Measurements from ENCODE around the gene MYL6B.

The MYL6B gene

DNA sequence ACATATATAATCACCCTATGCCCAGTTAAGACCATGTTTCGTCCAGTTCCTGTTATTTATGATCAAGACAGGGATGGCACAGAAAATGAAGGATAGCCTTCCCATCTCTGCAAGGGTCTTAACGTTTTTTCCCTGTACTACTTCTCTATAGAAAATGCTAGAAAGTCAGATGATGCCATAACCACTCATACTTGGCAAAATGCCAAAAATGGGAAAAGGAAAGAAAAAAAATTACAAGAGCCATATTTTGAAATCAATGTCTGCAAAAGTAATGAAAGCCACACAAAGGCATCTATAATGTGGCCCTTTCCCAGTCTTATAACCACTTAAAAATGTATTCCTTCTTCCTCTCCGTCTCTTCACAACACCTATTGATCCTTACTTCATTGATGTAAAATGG lies 1.8 kb upstream of the MYL6B start:
- no peaks in the 10 kb centered on the region for H4K20me1 ChIP-seq (ENCODE audit: control insufficient read depth, insufficient read depth, low read depth, low read length)
- H3K4me3 ChIP-seq (ENCODE audit: low read length), result no peak overlapping the region
- H3K27me3 ChIP-seq (ENCODE audit: control insufficient read depth, low read length), result no peaks in the 10 kb centered on the region
- H3K36me3 ChIP-seq (ENCODE audit: control insufficient read depth, low read length), result peaks cover 22% of the 10 kb centered on the region
- H3K9me3 ChIP-seq (ENCODE audit: control insufficient read depth, insufficient read depth, low read length), result no peaks in the 10 kb centered on the region
- peaks cover 21% of the 10 kb centered on the region for H3K79me2 ChIP-seq (ENCODE audit: control insufficient read depth, low read length)
- no peak overlapping the region for H3K27ac ChIP-seq (ENCODE audit: low read depth, low read length)
- H3K4me2 ChIP-seq (ENCODE audit: low read length), result no peak overlapping the region
- peaks cover 24% of the 10 kb centered on the region for H3K4me1 ChIP-seq (ENCODE audit: control insufficient read depth, low read length)
- peaks cover 15% of the 10 kb centered on the region for H3F3A ChIP-seq (ENCODE audit: control insufficient read depth, insufficient read depth)
- no peak for TF ChIP-seq EZH2phosphoT487 (IDR thresholded peaks at IDR 0.05; ENCODE audit: borderline replicate concordance, low read length)
- TF ChIP-seq, protein P1, sequence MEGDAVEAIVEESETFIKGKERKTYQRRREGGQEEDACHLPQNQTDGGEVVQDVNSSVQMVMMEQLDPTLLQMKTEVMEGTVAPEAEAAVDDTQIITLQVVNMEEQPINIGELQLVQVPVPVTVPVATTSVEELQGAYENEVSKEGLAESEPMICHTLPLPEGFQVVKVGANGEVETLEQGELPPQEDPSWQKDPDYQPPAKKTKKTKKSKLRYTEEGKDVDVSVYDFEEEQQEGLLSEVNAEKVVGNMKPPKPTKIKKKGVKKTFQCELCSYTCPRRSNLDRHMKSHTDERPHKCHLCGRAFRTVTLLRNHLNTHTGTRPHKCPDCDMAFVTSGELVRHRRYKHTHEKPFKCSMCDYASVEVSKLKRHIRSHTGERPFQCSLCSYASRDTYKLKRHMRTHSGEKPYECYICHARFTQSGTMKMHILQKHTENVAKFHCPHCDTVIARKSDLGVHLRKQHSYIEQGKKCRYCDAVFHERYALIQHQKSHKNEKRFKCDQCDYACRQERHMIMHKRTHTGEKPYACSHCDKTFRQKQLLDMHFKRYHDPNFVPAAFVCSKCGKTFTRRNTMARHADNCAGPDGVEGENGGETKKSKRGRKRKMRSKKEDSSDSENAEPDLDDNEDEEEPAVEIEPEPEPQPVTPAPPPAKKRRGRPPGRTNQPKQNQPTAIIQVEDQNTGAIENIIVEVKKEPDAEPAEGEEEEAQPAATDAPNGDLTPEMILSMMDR (IDR thresholded peaks at IDR 0.05; ENCODE audit: low read depth, low read length, poor library complexity, severe bottlenecking), result no peak
- H3K9me2 ChIP-seq (replicated peaks; ENCODE audit: control insufficient read depth, low read length), result no peaks in the 10 kb centered on the region

DNA sequence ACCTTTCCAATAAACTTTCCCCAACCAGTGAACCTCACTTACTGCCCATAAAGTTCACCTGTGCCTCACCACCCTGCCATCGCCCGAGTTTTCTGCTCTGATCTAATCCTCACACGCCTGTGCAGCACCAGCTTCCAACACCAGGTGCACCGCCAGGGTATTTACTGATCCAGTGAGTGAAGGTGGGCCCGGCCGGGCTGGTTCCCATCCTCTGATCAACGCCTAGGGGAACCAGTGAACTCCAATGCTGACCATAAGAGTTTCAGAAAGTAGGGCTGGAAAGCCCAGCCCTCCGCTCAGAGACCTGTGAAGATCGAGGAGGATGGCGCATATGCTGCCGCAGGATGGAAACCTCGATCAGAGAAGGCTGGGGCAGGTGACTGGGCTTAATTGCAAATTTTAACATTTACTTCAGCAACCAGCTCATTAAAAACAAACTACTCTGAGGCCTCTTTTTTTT lies 685 bp upstream of the MYL6B start:
- Histone ChIP-seq H3K9me3 (ENCODE audit: control insufficient read depth, insufficient read depth, low read length) (no peaks in the 10 kb centered on the region), H3K4me2 (ENCODE audit: low read length) (peak overlapping the region; percentile 98), H3K36me3 (ENCODE audit: control insufficient read depth, low read length) (peaks cover 26% of the 10 kb centered on the region), H3K9me2 (replicated peaks; ENCODE audit: control insufficient read depth, low read length) (no peaks in the 10 kb centered on the region), H3K4me1 (ENCODE audit: control insufficient read depth, low read length) (peaks cover 25% of the 10 kb centered on the region), H3F3A (ENCODE audit: control insufficient read depth, insufficient read depth) (peaks cover 8% of the 10 kb centered on the region), H3K4me3 (ENCODE audit: low read length) (peak overlapping the region; percentile 94), H3K27ac (ENCODE audit: low read depth, low read length) (peak overlapping the region; percentile 85), H3K27me3 (ENCODE audit: control insufficient read depth, low read length) (no peaks in the 10 kb centered on the region), H4K20me1 (ENCODE audit: control insufficient read depth, insufficient read depth, low read depth, low read length) (no peaks in the 10 kb centered on the region), H3K79me2 (ENCODE audit: control insufficient read depth, low read length) (peaks cover 23% of the 10 kb centered on the region)
- TF ChIP-seq, protein P1 (IDR thresholded peaks at IDR 0.05; ENCODE audit: low read depth, low read length, poor library complexity, severe bottlenecking), result peak; percentile 57
- no peak for TF ChIP-seq EZH2phosphoT487 (IDR thresholded peaks at IDR 0.05; ENCODE audit: borderline replicate concordance, low read length)

DNA sequence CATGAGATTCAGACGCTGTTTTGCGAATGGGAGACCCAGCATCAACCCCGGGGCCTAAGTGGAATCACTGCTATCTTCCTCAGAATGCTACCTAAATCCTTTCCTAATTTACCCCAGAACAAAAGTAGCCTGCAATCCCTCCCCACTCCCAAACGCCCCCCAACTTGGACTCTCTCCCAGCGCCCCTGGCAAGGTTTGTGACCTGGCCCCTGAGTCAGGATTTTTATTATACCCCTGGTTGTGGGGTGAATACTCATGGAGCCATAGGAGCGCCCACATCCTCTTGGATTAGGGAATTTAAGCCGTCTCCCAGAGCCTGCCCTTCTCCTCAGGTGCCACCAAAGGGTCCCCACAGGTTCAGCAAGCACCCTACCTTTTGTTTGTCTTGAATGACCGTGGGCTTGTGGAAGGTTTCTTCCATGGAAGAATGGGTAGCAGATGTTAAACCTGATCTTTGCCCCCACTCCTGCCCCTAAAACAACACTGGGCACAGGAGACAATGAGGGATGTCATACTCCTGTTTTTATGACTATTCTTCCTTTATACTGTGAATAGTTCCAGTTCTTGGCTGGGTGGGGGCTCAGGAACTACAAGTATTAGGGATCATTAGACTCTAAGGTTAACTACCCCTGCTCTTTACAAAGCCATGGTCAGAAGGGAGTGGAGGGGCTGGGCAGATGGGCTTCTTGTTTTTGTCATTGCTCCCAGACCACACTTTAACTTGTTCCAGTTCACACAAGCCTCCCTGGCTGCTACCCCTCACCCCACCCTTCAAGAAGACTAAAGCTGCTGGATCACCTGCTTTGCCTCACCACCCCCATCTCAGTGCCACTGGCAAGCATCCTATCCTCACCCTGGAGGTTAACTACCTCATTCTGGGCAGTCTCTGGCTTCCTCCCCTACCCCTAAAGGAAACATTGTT lies 630 bp downstream of the MYL6B start:
- no peak overlapping the region for H3K27ac ChIP-seq (ENCODE audit: low read depth, low read length)
- peaks cover 5% of the 10 kb centered on the region; the same call in 1 of the 2 replicates for H3F3A ChIP-seq (ENCODE audit: control insufficient read depth, insufficient read depth)
- H3K4me2 ChIP-seq (ENCODE audit: low read length), result peak overlapping the region; percentile 98
- peaks cover 26% of the 10 kb centered on the region for H3K36me3 ChIP-seq (ENCODE audit: control insufficient read depth, low read length)
- H3K9me2 ChIP-seq (replicated peaks; ENCODE audit: control insufficient read depth, low read length), result no peaks in the 10 kb centered on the region
- H3K9me3 ChIP-seq (ENCODE audit: control insufficient read depth, insufficient read depth, low read length), result no peaks in the 10 kb centered on the region
- H3K4me1 ChIP-seq (ENCODE audit: control insufficient read depth, low read length), result peaks cover 34% of the 10 kb centered on the region
- peak overlapping the region; percentile 94 for H3K4me3 ChIP-seq (ENCODE audit: low read length)
- TF ChIP-seq EZH2phosphoT487 (IDR thresholded peaks at IDR 0.05; ENCODE audit: borderline replicate concordance, low read length), result no peak
- TF ChIP-seq, protein P1 (IDR thresholded peaks at IDR 0.05; ENCODE audit: low read depth, low read length, poor library complexity, severe bottlenecking), result no peak
- no peaks in the 10 kb centered on the region for H3K27me3 ChIP-seq (ENCODE audit: control insufficient read depth, low read length)
- no peaks in the 10 kb centered on the region for H4K20me1 ChIP-seq (ENCODE audit: control insufficient read depth, insufficient read depth, low read depth, low read length)
- peaks cover 34% of the 10 kb centered on the region for H3K79me2 ChIP-seq (ENCODE audit: control insufficient read depth, low read length)

All from DOHH2 (cell line).